ENCODE data around the gene SLC2A5. TPM values are rescaled to one million over a fixed set of nuclear protein-coding genes. Genes with fewer than 3 reads are reported as not detected.

Gene SLC2A5
- total RNA-seq, 6 experiments from 2014 or later: 0.10 to 0.83 (median 0.18) TPM; not detected in 1

- H3K27me3 Mint-ChIP-seq (ENCODE audit: insufficient read depth): peaks cover 2% of the 10 kb centered on the region
- H3K4me3 Mint-ChIP-seq: no peak overlapping the region
- no peaks in the 10 kb centered on the region for H3K36me3 Mint-ChIP-seq (ENCODE audit: low read depth)
- no peak for DNase-seq
- TF ChIP-seq CTCF (IDR thresholded peaks at IDR 0.05): no peak
- H3K9me3 Mint-ChIP-seq: no peaks in the 10 kb centered on the region
- no peak overlapping the region for H3K27ac Mint-ChIP-seq
- H3K4me1 Mint-ChIP-seq (ENCODE audit: low read depth): peaks cover 43% of the 10 kb centered on the region
Observed at GRCh38 chr1:9080705-9081291, 11.4 kb upstream of the SLC2A5 start.

GRCh38 chr1:9079988-9080704 lies 10.7 kb upstream of the SLC2A5 start:
- no peak overlapping the region for H3K4me3 Mint-ChIP-seq
- H3K36me3 Mint-ChIP-seq (ENCODE audit: low read depth): no peaks in the 10 kb centered on the region
- DNase-seq: no peak
- H3K27me3 Mint-ChIP-seq (ENCODE audit: insufficient read depth): peaks cover 4% of the 10 kb centered on the region
- H3K4me1 Mint-ChIP-seq (ENCODE audit: low read depth): peaks cover 39% of the 10 kb centered on the region
- H3K27ac Mint-ChIP-seq: no peak overlapping the region
- no peak for TF ChIP-seq CTCF (IDR thresholded peaks at IDR 0.05)
- no peaks in the 10 kb centered on the region for H3K9me3 Mint-ChIP-seq

- Mint-ChIP-seq H3K27me3 (ENCODE audit: insufficient read depth) (peaks cover 13% of the 10 kb centered on the region), H3K27ac (no peak overlapping the region; the same call in 1 of the 2 replicates), H3K36me3 (ENCODE audit: low read depth) (no peaks in the 10 kb centered on the region), H3K4me3 (no peak overlapping the region), H3K9me3 (no peaks in the 10 kb centered on the region), H3K4me1 (ENCODE audit: low read depth) (peaks cover 41% of the 10 kb centered on the region)
- no peak for TF ChIP-seq CTCF (IDR thresholded peaks at IDR 0.05)
- DNase-seq: no peak
Observed at GRCh38 chr1:9078752-9079500, 9.5 kb upstream of the SLC2A5 start.

- H3K36me3 Mint-ChIP-seq (ENCODE audit: low read depth): no peaks in the 10 kb centered on the region
- no peaks in the 10 kb centered on the region for H3K9me3 Mint-ChIP-seq
- peak overlapping the region; percentile 48; the same call in 1 of the 2 replicates for H3K27ac Mint-ChIP-seq
- H3K4me3 Mint-ChIP-seq: no peak overlapping the region
- DNase-seq: peak; percentile 75
- no peak for TF ChIP-seq CTCF (IDR thresholded peaks at IDR 0.05)
- H3K4me1 Mint-ChIP-seq (ENCODE audit: low read depth): peaks cover 41% of the 10 kb centered on the region
- H3K27me3 Mint-ChIP-seq (ENCODE audit: insufficient read depth): peaks cover 13% of the 10 kb centered on the region
Observed at GRCh38 chr1:9078015-9078751, 8.7 kb upstream of the SLC2A5 start.

GRCh38 chr1:9075022-9075421 lies 5.6 kb upstream of the SLC2A5 start:
- Mint-ChIP-seq H3K4me3 (no peak overlapping the region), H3K4me1 (ENCODE audit: low read depth) (peaks cover 32% of the 10 kb centered on the region), H3K9me3 (no peaks in the 10 kb centered on the region), H3K27me3 (ENCODE audit: insufficient read depth) (peaks cover 15% of the 10 kb centered on the region), H3K27ac (no peak overlapping the region), H3K36me3 (ENCODE audit: low read depth) (no peaks in the 10 kb centered on the region)
- no peak for TF ChIP-seq CTCF (IDR thresholded peaks at IDR 0.05)
- DNase-seq: no peak

Measured in HFFc6 (cell line).